Transverse colon (tissue), 4 donors: Measurements from ENCODE around the gene TPK1. TPM values are rescaled to one million over a fixed set of nuclear protein-coding genes. Genes with fewer than 3 reads are reported as not detected.

Experiments
- DNase-seq: peaks from one replicate; pipeline ENCODE4 v3.0.0-alpha.2; 2019
- H3K27ac ChIP-seq, 4 donors: fragments of 200-600 bp; sonication (generic); 2 replicates each; pipeline ENCODE4 v1.5.1; 2016 to 2018; ENCODE audit warnings: inconsistent platforms in 4 of 4
- H3K27me3 ChIP-seq: fragments of 200-600 bp; sonication (generic); 2 replicates; pipeline ENCODE4 v1.5.1; 2017; ENCODE audit warnings: inconsistent platforms
- H3K36me3 ChIP-seq, 4 donors: fragments of 200-600 bp; sonication (generic); 2 replicates each; pipeline ENCODE4 v1.5.1; 2017 to 2019; ENCODE audit warnings: inconsistent platforms in 4 of 4
- H3K4me1 ChIP-seq, 4 donors: fragments of 200-600 bp; sonication (generic); 2 replicates each; pipeline ENCODE4 v1.5.1; 2017 to 2020; ENCODE audit warnings: inconsistent platforms in 4 of 4
- H3K4me3 ChIP-seq, 4 donors: fragments of 200-600 bp; sonication (generic); 1 replicate in 1 of 4; 2 replicates in 3 of 4; pipeline versions ENCODE4 v1.5.1 to v1.6.1; 2017 to 2019; ENCODE audit warnings: inconsistent platforms in 4 of 4
- H3K9me3 ChIP-seq, 2 donors: fragments of 200-600 bp; sonication (generic); 2 replicates each; pipeline ENCODE4 v1.5.1; 2017 to 2019; ENCODE audit warnings: inconsistent platforms in 2 of 2
- CTCF ChIP-seq, 5 experiments: fragments of 200-600 bp in 3 of 5; fragments of 450-650 bp in 2 of 5; sonication (generic) in 3 of 5; IDR thresholded peaks; 1 replicate in 2 of 5; 2 replicates in 3 of 5; pipeline ENCODE4 v1.5.1; 2016 to 2017; ENCODE audit warnings: antibody characterized with exemption in 5 of 5, inconsistent platforms in 3 of 5, mild to moderate bottlenecking in 2 of 5, moderate library complexity in 1 of 5
- EP300 ChIP-seq: sonication (generic); formaldehyde crosslinking; IDR thresholded peaks from one replicate; pipeline ENCODE4 v1.6.1; 2017; ENCODE audit warnings: antibody characterized with exemption, low read depth
- POLR2A ChIP-seq: fragments of 450-650 bp; IDR thresholded peaks from one replicate; pipeline ENCODE4 v1.6.1; 2016; ENCODE audit warnings: antibody characterized with exemption, mild to moderate bottlenecking, moderate library complexity
- POLR2AphosphoS5 ChIP-seq, 3 donors: sonication (generic); formaldehyde crosslinking; IDR thresholded peaks; one replicate each; pipeline ENCODE4 v1.6.1; 2016; ENCODE audit warnings: antibody characterized with exemption in 3 of 3
- WGBS, 2 donors: methylation state at CpG; one replicate each; pipeline ENCODE4 v1.1.5; 2018; ENCODE audit warnings: low coverage in 1 of 2; 5-methylcytosine and 5-hydroxymethylcytosine counted together
- in situ Hi-C, 4 donors: fragments of 200-750 bp; cut with MboI; loops; one replicate each; pipeline versions ENCODE4 v1.15.0 to v1.15.1; 2017; ENCODE audit warnings: low sequenced_read_pairs in 3 of 4, low pct_ligation_motif_present in 1 of 4, low pct_unique_long_range_greater_than_20kb in 1 of 4
- intact Hi-C: fragments of 100-400 bp; cut with DNase I; formaldehyde crosslinking; loops from one replicate; pipeline ENCODE4 v1.15.1; 2023; ENCODE audit warnings: low total_unique reads
- total RNA-seq, 4 donors: library from RNA; depleted of rRNA; stranded (reverse); fragments of >200 nt; gene quantifications; one replicate each; pipeline ENCODE4 v1.1.0, GENCODE V29; 2016

Gene TPK1
- total RNA-seq, 4 donors from 2014 or later: 1.4 to 17.3 (median 14.6) TPM

- Histone ChIP-seq H3K36me3 (no peaks in the 10 kb centered on the region), H3K27ac (no peak overlapping the region), H3K4me1 (no peaks in the 10 kb centered on the region), H3K27me3 (no peaks in the 10 kb centered on the region), H3K9me3 (no peaks in the 10 kb centered on the region), H3K4me3 (no peak overlapping the region)
- TF ChIP-seq CTCF (IDR thresholded peaks at IDR 0.05) (no peak), POLR2AphosphoS5 (IDR thresholded peaks at IDR 0.05) (no peak), EP300 (no peak), POLR2A (no peak)
- intact Hi-C loops: no loop called here
- 91 to 94% methylated on average over 4 to 6 of the region's 6 CpGs for WGBS, 2 donors
- no peak for DNase-seq
- in situ Hi-C loops: no loop called here
These were observed 332.6 kb downstream of the TPK1 start for GRCh38 chr7:144503215-144503614.

GRCh38 chr7:144500225-144500624, 335.6 kb downstream of the TPK1 start:
- no peak for DNase-seq
- intact Hi-C loops: no loop called here

GRCh38 chr7:144497282-144497681, 338.6 kb downstream of the TPK1 start:
- 50 to 71% methylated on average over 1 of the region's 1 CpG for WGBS, 2 donors
- intact Hi-C loops: no loop called here

More at GRCh38 chr7:144500225-144500624, 335.6 kb downstream of the TPK1 start:
- 64 to 77% methylated on average over 5 of the region's 5 CpGs for WGBS, 2 donors
- Histone ChIP-seq H3K27ac (no peak overlapping the region), H3K36me3 (no peaks in the 10 kb centered on the region), H3K27me3 (no peaks in the 10 kb centered on the region), H3K9me3 (no peaks in the 10 kb centered on the region), H3K4me3 (no peak overlapping the region), H3K4me1 (no peaks in the 10 kb centered on the region)
- in situ Hi-C loops: no loop called here
- TF ChIP-seq EP300 (no peak), POLR2AphosphoS5 (IDR thresholded peaks at IDR 0.05) (no peak), CTCF (IDR thresholded peaks at IDR 0.05) (no peak), POLR2A (no peak)

GRCh38 chr7:144494355-144494754, 341.5 kb downstream of the TPK1 start:
- 80 to 92% methylated on average over 1 of the region's 1 CpG for WGBS, 2 donors
- no peak for DNase-seq
- TF ChIP-seq POLR2A (no peak), POLR2AphosphoS5 (IDR thresholded peaks at IDR 0.05) (no peak), CTCF (IDR thresholded peaks at IDR 0.05) (no peak), EP300 (no peak)
- Histone ChIP-seq H3K4me3 (no peak overlapping the region), H3K36me3 (no peaks in the 10 kb centered on the region), H3K4me1 (no peaks in the 10 kb centered on the region), H3K27me3 (no peaks in the 10 kb centered on the region), H3K9me3 (no peaks in the 10 kb centered on the region), H3K27ac (no peak overlapping the region)
- in situ Hi-C loops: no loop called here
- intact Hi-C loops: no loop called here

More at GRCh38 chr7:144497282-144497681, 338.6 kb downstream of the TPK1 start:
- TF ChIP-seq POLR2AphosphoS5 (IDR thresholded peaks at IDR 0.05): no peak
- no peak for TF ChIP-seq POLR2A
- Histone ChIP-seq H3K27me3 (no peaks in the 10 kb centered on the region), H3K4me1 (no peaks in the 10 kb centered on the region), H3K9me3 (no peaks in the 10 kb centered on the region), H3K36me3 (no peaks in the 10 kb centered on the region), H3K4me3 (no peak overlapping the region), H3K27ac (no peak overlapping the region)
- no peak for DNase-seq
- in situ Hi-C loops: no loop called here

- TF ChIP-seq POLR2AphosphoS5 (IDR thresholded peaks at IDR 0.05) (no peak), EP300 (no peak), POLR2A (no peak), CTCF (IDR thresholded peaks at IDR 0.05) (no peak)
- in situ Hi-C loops: no loop called here
- DNase-seq: no peak
- H3K27ac ChIP-seq: no peak overlapping the region
- H3K36me3 ChIP-seq: no peaks in the 10 kb centered on the region
- no peaks in the 10 kb centered on the region for H3K27me3 ChIP-seq
- H3K4me1 ChIP-seq: no peaks in the 10 kb centered on the region
- 63 to 79% methylated on average over 4 of the region's 4 CpGs for WGBS, 2 donors
- no peak overlapping the region for H3K4me3 ChIP-seq
- H3K9me3 ChIP-seq: no peaks in the 10 kb centered on the region
- intact Hi-C loops: no loop called here
These were observed 346.3 kb downstream of the TPK1 start for GRCh38 chr7:144489504-144489903.
